Measurements from ENCODE around the gene LCAT. TPM values are rescaled to one million over a fixed set of nuclear protein-coding genes. Genes with fewer than 3 reads are reported as not detected.

LCAT gene
- total and polyA plus RNA-seq, 8 donors = 23.9 to 37.6 (median 31.5) TPM

DNA sequence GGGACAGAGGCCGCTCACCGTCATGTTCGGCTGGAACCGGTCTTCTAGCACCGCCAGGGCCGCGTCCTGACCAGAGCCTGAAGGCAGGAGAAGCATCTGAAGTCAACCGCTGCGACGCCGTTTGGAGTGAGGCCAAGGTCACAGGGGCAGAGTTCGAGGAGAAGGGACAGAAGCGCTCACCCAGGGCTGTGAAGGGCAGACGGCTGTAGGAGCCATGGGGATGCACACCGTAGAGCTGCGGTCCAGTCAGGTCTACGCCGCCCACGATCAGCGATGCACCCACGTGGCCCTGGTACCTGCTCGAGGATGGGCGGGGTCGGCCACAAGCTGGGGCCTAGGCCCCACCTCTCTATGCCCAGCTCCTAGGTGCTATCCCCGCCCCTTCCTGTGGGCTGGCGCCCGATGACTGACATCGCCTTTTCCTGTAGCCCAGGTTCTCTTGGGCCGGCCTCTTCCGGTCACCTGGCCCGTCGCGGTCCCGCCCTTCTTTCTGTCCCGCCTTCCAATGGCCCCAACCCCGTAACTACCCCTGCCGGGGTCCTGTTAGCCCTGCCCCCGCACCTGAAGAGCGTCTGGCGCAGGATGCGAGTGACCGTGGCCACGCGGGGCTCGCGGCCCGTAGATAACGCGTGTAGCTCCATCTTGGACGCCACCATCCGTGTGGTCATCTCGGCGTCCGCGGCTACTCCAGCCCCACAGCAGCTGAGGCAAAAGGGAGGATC, 8.4 kb downstream of the LCAT start:
- intact Hi-C loops (cut with DNase I) = no loop called here
- Histone ChIP-seq H3K27ac (peak overlapping the region; percentile 91 to 97), H3K36me3 (peaks cover 0 to 59% of the 10 kb centered on the region in 2 donors), H3K4me3 (peak overlapping the region; percentile 70 to 97), H3K9me3 (no peaks in the 10 kb centered on the region), H3K4me1 (peaks cover 7 to 25% of the 10 kb centered on the region in 2 donors), H3K27me3 (no peaks in the 10 kb centered on the region)
- peak; percentile 95 for ATAC-seq
- peak; percentile 94 to 100 (median 97) for DNase-seq
- TF ChIP-seq, protein P1, sequence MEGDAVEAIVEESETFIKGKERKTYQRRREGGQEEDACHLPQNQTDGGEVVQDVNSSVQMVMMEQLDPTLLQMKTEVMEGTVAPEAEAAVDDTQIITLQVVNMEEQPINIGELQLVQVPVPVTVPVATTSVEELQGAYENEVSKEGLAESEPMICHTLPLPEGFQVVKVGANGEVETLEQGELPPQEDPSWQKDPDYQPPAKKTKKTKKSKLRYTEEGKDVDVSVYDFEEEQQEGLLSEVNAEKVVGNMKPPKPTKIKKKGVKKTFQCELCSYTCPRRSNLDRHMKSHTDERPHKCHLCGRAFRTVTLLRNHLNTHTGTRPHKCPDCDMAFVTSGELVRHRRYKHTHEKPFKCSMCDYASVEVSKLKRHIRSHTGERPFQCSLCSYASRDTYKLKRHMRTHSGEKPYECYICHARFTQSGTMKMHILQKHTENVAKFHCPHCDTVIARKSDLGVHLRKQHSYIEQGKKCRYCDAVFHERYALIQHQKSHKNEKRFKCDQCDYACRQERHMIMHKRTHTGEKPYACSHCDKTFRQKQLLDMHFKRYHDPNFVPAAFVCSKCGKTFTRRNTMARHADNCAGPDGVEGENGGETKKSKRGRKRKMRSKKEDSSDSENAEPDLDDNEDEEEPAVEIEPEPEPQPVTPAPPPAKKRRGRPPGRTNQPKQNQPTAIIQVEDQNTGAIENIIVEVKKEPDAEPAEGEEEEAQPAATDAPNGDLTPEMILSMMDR (IDR thresholded peaks at IDR 0.05) = peak in 1 of 2 donors; percentile 29

DNA sequence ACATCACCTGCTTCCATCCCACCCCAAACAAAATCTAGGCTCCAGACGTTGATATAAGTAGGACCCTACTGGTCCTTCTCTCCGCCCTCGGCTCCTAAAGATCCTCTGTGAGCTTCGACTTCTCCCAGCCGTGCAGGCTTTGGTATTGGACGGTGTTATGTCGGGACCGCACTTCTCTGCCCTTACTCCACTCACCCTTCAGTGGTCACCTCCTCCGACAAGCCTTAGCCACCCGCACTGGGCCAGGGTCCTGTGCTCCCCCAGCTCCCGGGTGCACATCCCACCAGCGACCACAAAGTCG, 8.9 kb downstream of the LCAT start:
- peak overlapping the region in 1 of 2 donors; percentile 97 for H3K27ac ChIP-seq
- DNase-seq = peak in 1 of 4 donors; percentile 24
- peak overlapping the region; percentile 70 to 97 for H3K4me3 ChIP-seq
- intact Hi-C loops (cut with DNase I) = no loop called here
- peaks cover 7 to 25% of the 10 kb centered on the region in 2 donors for H3K4me1 ChIP-seq
- no peak for ATAC-seq
- H3K9me3 ChIP-seq = no peaks in the 10 kb centered on the region
- TF ChIP-seq, protein P1 (IDR thresholded peaks at IDR 0.05) = no peak
- H3K36me3 ChIP-seq = peaks cover 0 to 60% of the 10 kb centered on the region in 2 donors
- no peaks in the 10 kb centered on the region for H3K27me3 ChIP-seq

DNA sequence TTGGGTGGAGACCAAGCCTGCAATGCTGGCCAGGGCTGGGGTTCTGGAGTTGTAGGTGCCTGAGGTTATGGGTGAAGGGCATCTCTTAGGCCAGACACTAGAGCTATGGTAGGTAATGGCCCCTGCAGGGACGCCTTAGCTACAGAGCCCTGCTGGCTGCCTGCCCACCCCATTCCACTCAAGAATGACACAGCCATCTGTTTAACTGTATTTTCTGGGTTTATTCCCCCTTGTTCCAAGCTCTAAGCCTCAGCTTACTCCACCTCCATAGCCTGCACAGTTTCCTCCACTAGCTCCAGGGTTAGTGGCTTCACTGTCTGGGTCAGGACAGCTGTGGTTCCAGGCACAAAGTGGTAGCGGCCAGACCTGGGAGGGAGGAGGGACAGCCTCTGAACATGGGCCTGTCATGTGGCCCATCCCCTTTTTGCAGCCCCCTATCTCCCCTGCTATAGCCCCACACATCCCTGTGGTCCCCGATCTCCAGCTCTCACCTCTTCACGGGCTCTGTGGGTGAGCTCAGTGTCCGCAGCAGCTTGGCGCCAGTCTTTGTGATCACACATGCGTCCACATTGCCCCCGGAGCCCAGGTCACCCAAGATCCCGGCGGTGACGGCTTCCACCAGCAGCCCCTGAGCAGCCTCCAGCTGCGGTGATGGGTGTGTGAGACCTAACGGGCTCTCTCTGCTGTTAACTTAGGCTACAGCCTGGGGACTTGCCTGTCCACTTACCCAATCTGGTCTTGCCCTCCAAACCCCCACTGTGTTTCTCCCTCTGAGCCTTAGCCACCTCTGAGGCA, 9.4 kb downstream of the LCAT start:
- no peaks in the 10 kb centered on the region for H3K9me3 ChIP-seq
- intact Hi-C loops (cut with DNase I) = no loop called here
- peaks cover 7 to 25% of the 10 kb centered on the region in 2 donors for H3K4me1 ChIP-seq
- H3K36me3 ChIP-seq = peaks cover 0 to 60% of the 10 kb centered on the region in 2 donors
- H3K27ac ChIP-seq = peak overlapping the region in 1 of 2 donors; percentile 97
- DNase-seq (no peak), ATAC-seq (no peak)
- TF ChIP-seq, protein P1 (IDR thresholded peaks at IDR 0.05) = no peak
- H3K4me3 ChIP-seq = peak overlapping the region; percentile 70 to 97
- no peaks in the 10 kb centered on the region for H3K27me3 ChIP-seq

DNA sequence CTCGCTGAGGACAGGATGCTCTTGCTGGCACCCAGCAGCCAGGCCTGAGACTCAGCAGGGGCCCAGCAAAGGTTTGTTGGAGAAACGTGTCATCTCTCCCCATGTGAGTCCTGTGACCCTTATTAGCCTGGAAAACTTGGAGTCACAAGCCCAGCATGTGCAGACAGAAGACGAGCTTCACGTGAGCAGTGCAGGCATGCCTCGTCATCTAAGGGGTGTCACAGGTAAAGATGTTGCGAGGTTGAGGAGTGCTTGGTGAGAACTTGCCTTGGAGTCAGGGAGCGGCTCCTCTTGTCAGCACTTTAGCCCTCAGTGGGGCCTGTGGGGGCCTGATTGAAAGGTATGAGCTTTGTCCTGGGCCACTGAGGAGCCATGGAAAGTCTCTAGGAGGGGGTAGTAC, 10.1 kb downstream of the LCAT start:
- H3K4me1 ChIP-seq = peaks cover 7 to 25% of the 10 kb centered on the region in 2 donors
- intact Hi-C loops (cut with DNase I) = no loop called here
- H3K27ac ChIP-seq = no peak overlapping the region
- H3K4me3 ChIP-seq = no peak overlapping the region
- H3K9me3 ChIP-seq = no peaks in the 10 kb centered on the region
- no peak for ATAC-seq
- TF ChIP-seq, protein P1 (IDR thresholded peaks at IDR 0.05) = no peak
- no peak for DNase-seq
- no peaks in the 10 kb centered on the region for H3K27me3 ChIP-seq
- H3K36me3 ChIP-seq = peaks cover 0 to 64% of the 10 kb centered on the region in 2 donors

DNA sequence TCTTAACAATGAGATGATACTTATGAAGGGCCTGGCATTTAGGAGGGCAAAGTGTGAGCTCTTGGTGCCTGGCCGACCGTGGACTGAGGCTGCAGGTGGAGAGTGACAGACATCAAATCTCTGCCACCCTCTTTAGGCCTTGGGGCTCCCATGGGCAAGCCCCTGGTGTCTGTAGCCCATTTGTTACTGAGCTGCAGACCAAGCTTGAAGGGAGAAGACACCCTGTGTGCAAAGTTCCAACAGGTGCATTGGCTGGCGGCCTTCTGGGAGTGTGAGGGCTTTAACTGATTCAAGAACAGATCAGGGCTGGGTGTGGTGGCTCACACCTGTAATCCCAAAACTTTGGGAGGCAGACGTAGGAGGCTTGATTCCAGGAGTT, 11.5 kb downstream of the LCAT start:
- Histone ChIP-seq H3K27ac (no peak overlapping the region), H3K9me3 (no peaks in the 10 kb centered on the region), H3K4me3 (no peak overlapping the region), H3K36me3 (peaks cover 0 to 74% of the 10 kb centered on the region in 2 donors), H3K27me3 (no peaks in the 10 kb centered on the region), H3K4me1 (peaks cover 6 to 23% of the 10 kb centered on the region in 2 donors)
- TF ChIP-seq, protein P1 (IDR thresholded peaks at IDR 0.05) = no peak
- DNase-seq = no peak
- intact Hi-C loops (cut with DNase I) = no loop called here
- ATAC-seq = no peak

All from left lung (tissue), 10 donors.